Measurements from ENCODE around the gene JMJD7. TPM values are rescaled to one million over a fixed set of nuclear protein-coding genes. Genes with fewer than 3 reads are reported as not detected.

JMJD7 gene
- total and polyA plus RNA-seq, 2 donors (not counting 1 experiment from before 2014, with no cell fraction given): 33.4 to 43.9 TPM

- 48% methylated on average over 11 of the region's 11 CpGs for WGBS (ENCODE audit: insufficient coverage)
- Mint-ChIP-seq H3K4me1 (peaks cover 2% of the 10 kb centered on the region), H3K27ac (no peak overlapping the region)
These were observed 23.3 kb downstream of the JMJD7 start for GRCh38 chr15:41851167-41851523.

More at GRCh38 chr15:41851167-41851523, 23.3 kb downstream of the JMJD7 start:
- Mint-ChIP-seq H3K4me3 (no peak overlapping the region), H3K9me3 (ENCODE audit: insufficient read depth) (no peaks in the 10 kb centered on the region), H3K27me3 (no peaks in the 10 kb centered on the region)
- ChIA-PET POLR2A (no interaction called here), CTCF (interaction anchor here (1.1 to 1.9 kb wide), 4 partner anchors 10 to 54 kb away, joined by 3 to 7 read pairs (median 3); no protein-coding TSS in a partner anchor)
- Histone ChIP-seq H3K4me1 (ENCODE audit: control insufficient read depth in 2 of 2, insufficient read depth in 2 of 2, low read length in 2 of 2) (no peaks in the 10 kb centered on the region), H3K4me2 (replicated peaks; ENCODE audit: low read depth, low read length, poor library complexity, severe bottlenecking) (no peak overlapping the region), H4K20me1 (ENCODE audit: control insufficient read depth, insufficient read depth, low read length, poor library complexity, severe bottlenecking) (no peaks in the 10 kb centered on the region), H3K9me3 (ENCODE audit: control extremely low read depth in 1 of 3, control insufficient read depth in 2 of 3, insufficient read depth in 1 of 3, low read length in 2 of 3) (no peaks in the 10 kb centered on the region), H3K27ac (ENCODE audit: low read length in 2 of 2) (no peak overlapping the region), H3K4me3 (ENCODE audit: control extremely low read depth in 1 of 5, extremely low read depth in 1 of 5, insufficient read depth in 1 of 5, low read depth in 2 of 5, low read length in 4 of 5) (no peak overlapping the region), H3K9ac (ENCODE audit: low read length) (no peak overlapping the region), H3K79me2 (ENCODE audit: control insufficient read depth, insufficient read depth, low read length) (no peaks in the 10 kb centered on the region), H3K36me3 (replicated peaks in 1 of 2; ENCODE audit: control extremely low read depth in 1 of 2, control insufficient read depth in 1 of 2, extremely low read depth in 1 of 2, insufficient read depth in 2 of 2, low read length in 1 of 2) (peaks cover 0 to 21% of the 10 kb centered on the region in 2 experiments), H2AFZ (ENCODE audit: insufficient read depth, low read depth, low read length, poor library complexity, severe bottlenecking) (no peak overlapping the region), H3K27me3 (replicated peaks in 1 of 4; ENCODE audit: control extremely low read depth in 1 of 4, control insufficient read depth in 3 of 4, insufficient read depth in 4 of 4, low read length in 3 of 4) (peaks cover 0 to 4% (median 0%) of the 10 kb centered on the region in 4 experiments)
- intact Hi-C loops (cut with micrococcal nuclease): no loop called here
- TF ChIP-seq EZH2 (IDR thresholded peaks at IDR 0.05; ENCODE audit: borderline replicate concordance, insufficient read depth, low read depth, low read length, poor library complexity, severe bottlenecking): no peak
- TF ChIP-seq CTCF (IDR thresholded peaks at IDR 0.05): no peak
- DNase-seq (no peak), ATAC-seq (ENCODE audit: low read depth) (no peak)

Measured in B cell (primary cell).